HG02970 (cell line): ENCODE data around the gene LSG1.
"Not testable (repeated sequence)": the region's sequence is repeated elsewhere in the genome, so short reads cannot be mapped to it uniquely, and the experiment has no call there.

Experiments
- ATAC-seq: cut with Tn5 transposase; IDR thresholded peaks from one replicate; pipeline ENCODE4 v1.9.1; 2021; ENCODE audit warnings: mild to moderate bottlenecking, moderate library complexity, moderate number of reproducible peaks; ENCODE audit not compliant: unreplicated experiment, low FRiP score

The LSG1 gene

DNA sequence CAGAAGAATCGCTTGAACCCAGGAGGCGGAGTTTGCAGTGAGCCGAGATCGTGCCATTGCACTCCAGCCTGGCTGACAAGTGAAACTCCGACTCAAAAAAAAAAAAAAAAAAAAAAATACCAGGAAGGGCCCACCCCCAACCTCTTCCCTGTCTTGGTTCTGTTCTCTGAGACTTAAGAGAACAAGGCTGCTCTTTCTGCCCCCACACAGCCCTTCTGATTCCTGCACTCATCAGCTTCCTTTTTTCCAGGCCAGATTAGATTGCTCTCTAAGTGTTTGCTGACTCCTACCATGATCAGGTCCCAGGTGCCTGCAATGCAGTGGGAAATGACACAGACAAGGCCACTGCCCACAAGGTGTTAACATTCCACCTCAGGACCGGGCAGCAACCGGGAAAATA is 51.8 kb downstream of the LSG1 start:
- no peak for ATAC-seq

DNA sequence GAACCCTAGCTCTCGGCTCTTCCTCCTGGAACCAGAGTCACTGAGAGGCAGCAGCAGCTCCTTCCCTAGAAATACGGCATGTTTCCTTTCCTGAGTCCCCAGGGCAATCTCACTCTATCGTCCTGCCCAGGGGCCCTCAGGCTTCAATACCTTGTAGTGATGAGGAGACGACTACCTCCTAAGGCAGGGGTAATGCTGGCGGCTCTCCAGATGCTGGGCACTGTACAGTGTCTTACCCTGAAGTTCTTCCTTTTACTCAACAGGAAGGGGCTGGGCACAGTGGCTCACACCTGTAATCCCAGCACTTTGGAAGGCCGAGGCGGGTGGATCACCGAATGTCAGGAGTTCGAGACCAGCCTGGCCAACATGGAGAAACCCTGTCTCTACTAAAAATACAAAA is 52.2 kb downstream of the LSG1 start:
- no peak for ATAC-seq

DNA sequence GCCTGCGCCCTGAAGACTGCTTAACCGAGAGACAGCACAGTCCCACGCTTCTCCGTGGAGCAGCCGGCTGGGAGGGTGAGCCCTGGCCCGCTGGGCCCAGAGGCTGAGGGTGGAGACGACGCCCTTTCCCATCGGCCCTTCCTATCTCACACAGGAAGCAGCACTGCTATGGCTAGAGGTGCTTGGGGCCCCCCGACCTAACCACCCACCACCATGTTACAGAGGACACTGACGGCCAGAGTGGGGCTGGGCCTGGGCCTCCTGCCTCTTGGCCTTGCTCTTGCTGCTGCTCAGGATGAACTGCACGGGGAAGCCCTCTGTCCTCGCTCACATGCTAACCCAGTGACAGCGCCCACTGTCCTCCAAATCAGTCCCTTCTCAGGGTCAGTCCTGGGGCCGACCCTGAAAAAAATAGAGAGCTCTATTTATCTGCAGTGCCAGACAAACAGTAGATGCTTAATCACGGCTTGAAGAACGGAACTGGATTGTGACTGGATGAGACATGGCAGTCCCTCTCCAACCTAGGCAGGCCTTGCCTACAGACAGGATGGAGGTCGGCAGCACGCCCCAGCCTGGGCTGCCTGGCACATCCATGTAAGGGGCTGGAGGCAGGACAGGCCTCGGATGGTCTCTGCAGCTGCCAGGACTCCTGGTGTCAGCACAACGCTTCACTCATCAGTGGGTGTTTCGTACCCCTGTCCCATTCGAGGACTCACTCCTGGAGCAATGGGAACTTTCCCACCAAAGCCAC is 53.0 kb downstream of the LSG1 start:
- ATAC-seq = no peak

DNA sequence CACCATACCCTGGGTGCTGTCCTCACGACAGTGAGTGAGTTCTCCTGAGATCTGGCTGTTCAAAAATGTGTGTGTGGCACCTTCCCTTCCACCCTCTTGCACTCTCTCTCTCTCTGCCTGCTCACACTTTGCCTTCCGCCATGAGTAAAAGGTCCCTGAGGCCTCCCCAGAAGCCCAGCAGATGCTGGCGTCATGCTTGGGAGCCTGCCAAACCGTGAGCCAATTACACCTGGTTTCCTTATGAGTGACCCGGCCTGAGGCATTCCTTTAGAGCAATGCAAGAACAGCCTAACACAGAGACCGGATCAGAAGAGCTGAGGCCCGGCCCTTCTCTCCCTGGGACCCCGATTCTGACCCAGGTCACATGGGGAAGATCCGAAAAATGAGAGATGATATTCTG is 54.2 kb downstream of the LSG1 start:
- ATAC-seq = no peak

DNA sequence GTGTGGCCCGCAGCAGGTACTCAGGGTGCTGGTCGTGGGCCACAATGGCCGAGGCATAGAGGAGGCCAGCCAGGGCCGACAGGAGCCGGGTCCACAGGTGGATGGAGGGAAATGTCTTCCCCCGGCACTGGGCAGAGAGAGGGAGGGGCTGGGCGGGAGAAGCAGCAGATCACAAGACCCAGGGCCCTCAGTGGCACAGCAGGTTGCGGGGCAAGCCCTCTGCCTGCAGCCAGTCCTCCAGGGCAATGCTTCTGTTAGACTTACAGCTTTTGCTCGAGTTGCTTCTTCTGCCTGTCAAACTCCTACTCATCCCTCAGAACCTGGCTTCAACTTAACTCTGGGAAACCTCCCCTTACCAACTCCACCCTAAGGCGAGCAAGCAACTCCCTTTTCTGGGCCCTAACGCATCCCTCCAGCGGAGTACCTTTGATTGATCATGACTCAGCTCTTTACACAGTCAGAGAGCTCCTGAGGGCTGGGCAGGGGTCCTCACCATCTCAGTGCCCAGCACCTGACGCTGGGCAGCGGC is 54.8 kb downstream of the LSG1 start:
- ATAC-seq = no peak

DNA sequence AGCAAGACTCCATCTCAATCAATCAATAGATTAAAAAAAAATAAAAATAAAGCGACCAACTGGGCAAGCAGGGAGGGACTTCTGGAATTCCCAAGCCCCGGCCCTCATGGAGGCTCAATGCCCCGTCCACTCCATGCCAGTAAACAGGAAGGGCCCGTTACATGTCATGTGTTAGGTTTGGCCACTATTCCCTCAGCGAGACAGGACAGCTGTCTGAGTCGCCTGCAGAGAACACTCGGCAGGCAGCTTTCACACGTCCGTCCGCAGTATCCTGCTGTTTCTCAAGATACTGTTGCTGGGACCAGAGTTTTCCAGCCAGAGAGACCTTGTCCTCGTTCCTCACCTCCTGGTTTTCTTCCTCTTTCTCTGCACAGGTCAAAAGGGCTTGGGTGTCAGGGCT is 56.8 kb downstream of the LSG1 start:
- ATAC-seq = no peak

DNA sequence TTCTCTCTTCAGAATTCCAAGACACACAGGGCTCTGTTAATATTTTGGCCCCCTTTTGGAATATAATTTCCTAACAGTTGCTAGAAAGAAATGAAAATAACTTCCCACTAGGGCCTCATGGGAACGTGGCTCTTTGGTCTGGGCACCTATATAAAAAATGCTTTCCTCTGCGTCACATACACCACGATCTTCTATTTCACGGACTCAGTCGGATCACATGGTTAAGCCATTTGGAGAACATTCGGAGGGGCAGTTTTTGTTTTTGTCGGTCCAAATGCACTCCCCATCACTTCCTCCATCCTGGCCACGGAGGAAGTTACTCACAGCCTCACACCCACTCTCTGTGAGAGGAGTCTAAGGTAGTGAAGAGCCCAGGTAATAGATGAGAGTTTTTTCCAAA is 59.8 kb downstream of the LSG1 start:
- no peak for ATAC-seq

DNA sequence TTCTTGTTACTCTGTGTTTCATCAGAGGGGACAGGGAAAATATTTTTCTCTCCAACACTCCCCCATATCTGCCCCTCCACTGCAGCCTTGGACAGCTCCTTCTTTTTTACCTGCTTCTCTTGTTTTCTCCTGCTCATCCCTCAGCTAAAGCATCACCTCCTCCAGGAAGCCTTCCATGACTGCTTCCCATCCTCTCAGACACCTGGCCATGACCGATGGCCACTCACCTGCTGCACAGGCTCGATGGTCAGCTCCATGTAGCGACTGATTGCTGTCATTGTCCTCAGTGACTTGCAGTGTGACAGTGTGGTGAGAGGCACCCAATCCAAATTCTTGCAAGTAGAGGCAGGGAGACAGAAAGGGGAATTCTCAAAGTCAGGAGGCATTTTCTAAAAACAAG is 61.3 kb downstream of the LSG1 start:
- ATAC-seq = no peak

DNA sequence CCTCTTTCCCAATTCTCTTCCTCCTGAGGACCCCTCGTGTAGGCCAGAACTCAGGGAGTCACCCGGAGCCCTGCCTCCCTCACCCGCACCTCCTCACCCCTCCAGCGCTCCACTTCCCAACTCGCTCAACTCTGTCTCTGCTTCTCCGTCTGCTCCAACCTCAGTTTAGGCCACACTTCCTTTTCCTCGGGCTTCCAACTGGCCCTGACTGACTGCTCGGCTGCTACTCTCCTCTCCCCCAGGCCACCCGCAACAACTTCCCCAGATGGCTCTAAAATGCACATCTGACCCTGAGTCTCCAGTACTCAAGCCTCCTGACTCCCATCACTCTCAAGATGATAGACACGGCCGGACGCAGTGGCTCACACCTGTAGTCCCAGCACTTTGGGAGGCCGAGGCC is 62.4 kb downstream of the LSG1 start:
- no peak for ATAC-seq

DNA sequence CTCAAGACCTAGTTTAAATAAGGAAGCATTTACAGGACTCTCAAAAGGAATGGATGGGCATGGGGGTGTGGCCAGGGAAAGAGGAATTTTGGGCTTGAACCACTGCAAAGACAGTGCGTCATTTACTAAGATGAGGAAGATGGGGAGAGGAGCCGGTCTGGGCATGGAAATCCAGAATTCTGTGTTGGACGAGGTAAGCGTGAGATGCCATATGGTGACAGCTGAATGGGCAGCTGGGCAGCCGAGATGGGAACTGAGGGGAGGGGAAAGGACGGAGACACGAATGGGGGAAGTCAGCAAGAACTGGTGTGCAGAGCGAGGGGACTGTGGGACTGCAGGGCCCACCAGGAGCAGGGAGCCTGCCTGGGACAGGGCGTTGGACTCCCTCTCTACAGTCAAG is 63.0 kb downstream of the LSG1 start:
- no peak for ATAC-seq

DNA sequence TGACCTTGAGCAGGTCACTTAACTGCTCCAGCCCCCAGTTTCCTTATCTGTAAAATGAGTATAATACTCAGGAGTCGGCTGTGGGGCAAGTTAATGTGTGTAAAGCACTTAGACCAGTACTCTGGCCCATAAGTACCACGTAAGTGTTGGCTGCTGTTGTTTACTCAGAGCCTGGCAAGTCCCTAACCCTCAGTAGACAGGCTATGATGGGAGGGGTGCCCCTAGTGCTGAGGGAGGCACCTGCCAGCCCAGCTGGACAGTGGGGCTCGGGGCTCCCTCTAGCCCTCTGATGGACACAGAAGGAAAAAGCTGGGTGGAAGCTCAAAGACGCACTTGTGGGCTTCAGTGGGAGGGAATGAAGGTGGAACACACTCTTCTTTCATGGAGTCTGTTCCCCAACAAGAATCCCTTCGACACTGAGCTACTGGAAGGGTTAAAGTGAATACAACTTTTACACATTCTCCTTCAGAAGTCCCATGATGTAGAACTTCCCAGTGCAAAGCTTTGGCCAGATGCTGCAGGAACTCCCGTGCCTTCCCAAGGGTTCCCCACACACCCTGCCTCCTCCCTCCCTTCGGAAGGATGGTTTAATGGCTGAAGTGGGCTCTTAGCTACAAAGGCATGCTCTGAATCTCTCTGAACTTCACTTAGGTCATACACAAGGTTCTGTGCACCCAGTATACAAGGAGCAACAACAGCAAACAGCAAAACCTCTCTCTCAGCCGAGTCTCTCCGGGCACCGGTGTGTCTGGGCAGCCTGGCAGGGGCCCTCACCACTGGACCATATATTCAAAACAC is 64.2 kb downstream of the LSG1 start:
- no peak for ATAC-seq

DNA sequence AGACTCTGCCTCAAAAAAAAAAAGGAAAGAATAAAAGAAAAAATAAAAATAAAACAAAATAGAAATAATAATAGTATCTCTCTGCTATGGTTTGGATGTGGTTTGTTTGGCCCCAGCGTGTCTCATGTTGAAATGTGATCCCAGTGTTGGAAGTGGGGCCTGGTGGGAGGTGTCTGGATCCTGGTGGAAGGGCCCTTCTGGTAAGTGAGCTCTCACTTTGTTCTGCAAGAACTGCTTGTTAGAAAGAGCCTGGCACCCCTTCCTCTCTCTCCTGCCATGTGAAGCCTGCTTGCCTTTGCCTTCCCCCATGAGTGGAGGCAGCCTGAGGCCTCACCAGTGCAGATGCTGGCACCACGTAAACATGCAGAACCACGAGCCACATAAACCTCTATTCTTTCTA is 65.0 kb downstream of the LSG1 start:
- ATAC-seq = no peak

DNA sequence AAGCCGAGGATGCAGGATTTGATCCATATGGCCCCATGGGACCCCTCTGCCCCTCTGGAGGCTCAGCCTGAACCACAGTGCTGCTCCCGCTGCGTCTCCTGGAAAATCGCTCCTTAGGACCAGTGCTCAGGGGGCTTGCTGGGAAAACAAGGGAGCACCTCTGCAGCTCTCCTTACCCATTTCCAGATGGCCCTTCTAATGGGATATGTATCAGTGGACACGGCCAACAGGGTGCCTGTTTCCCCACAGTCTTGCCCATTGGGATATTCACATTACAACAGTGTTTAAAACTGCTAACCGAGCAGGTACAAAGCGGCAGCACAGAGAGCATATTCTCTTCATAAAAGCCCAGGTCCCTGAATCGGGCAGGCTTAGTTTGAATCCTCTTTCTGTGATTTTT is 65.8 kb downstream of the LSG1 start:
- no peak for ATAC-seq

DNA sequence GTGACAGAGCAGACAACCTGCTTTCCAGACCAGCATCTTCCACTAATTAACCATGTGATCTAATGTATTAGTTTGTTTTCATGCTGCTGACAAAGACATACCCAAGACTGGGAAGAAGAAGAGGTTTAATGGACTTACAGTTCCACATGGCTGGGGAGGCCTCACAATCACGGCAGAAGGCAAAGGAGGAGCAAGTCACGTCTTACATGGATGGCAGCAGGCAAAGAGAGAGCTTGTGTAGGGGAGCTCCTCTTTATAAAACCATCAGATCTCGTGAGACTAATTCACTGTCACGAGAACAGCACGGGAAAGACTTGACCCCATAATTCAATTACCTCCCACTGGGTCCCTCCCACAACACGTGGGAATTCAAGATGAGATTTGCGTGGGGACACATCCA is 66.7 kb downstream of the LSG1 start:
- ATAC-seq = not testable (repeated sequence)

DNA sequence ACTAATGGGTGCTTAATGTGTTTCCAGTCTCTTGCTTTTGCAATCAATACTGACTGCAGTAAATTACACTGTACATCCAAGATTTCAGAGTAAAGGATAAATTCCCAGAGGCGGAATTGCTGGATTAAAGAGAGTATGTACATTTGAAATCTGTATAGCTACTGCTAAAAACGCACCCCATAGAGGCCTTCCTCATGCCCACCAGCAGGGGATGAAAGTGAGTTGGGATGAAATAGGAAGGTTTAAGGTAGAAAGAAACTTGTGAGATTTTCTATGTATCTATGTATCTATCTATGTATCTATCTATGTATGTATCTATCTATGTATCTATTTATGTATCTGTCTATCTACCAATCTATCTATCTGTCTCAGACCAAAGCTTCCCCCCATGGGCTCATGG is 67.2 kb downstream of the LSG1 start:
- no peak for ATAC-seq

DNA sequence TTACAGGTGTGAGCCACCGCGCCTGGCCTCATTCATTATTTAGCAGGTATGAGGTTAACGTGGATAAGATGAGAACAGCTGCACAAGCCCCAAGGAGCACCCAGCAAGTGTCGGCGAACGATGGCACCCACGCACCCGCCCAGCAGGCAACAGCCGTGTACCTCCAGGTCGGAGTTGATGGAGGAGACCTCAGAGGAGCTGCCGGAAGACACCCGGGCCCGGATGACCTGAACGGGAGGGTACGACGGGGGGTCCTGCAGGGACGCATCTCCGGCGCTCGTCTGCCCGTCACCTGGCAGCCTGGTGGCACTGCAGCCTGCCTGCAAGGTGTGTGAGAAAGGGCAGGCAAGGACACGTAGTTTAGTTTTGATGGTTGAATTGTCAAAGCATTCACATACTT is 67.9 kb downstream of the LSG1 start:
- ATAC-seq = no peak

DNA sequence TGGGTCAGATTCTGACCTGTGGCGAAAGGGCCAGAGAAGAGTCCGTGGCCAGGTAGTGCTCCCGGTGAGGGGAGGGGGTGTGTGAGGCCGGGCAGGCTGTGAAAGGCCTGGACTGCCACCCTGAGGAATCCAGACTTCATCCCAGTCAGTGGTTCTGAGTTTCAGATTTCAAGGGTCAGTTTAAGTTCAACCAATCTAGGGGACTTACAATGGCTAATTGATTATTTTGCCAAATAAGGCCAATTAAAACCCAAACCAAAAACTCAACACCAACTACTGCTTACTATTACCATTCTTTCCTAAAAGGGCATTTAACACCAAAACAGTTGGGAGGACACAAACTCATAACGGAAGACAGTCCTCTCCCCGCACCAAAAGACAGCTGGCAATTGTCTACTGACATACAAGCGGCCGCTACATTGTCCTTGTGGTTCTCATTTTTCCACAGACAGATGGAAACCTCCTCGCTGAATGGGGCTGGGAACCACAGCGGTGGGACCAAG is 69.3 kb downstream of the LSG1 start:
- no peak for ATAC-seq

DNA sequence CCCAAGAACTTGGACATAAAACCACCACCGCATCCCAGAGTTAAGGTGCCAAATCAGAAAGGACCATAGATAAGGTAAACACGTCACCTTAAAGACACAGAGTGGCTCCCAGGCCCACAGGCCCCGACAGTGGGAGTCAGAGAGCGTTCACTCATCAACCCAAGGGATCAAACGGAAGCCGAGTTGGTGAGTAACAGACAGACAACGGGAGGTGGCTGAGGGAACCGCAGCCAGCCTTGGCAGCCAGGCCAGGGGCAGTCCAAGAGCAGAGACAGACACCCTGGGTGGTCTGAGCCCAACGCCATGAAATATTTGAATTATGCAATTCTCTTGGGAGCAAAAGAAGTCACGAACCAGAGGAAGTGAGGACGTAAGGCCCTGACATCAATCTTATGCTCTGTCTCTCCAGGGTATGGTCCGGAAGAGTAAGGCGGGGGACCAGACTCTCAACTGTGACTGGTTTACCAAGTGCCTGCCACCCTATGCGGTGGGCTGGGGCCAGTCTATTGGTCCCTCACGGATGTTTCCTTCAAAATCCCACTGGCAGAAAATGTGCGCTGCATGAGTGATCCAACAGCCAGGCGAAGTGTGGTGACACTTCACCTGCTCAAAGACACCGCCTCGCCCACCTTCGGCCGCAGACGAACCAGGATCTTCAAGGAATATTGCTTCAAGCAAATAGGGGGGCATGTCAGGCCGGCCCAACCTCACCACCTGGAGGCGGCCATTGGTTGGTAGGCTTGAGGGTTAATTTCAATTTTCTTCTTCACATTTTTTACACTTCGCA is 73.0 kb downstream of the LSG1 start:
- ATAC-seq = no peak

DNA sequence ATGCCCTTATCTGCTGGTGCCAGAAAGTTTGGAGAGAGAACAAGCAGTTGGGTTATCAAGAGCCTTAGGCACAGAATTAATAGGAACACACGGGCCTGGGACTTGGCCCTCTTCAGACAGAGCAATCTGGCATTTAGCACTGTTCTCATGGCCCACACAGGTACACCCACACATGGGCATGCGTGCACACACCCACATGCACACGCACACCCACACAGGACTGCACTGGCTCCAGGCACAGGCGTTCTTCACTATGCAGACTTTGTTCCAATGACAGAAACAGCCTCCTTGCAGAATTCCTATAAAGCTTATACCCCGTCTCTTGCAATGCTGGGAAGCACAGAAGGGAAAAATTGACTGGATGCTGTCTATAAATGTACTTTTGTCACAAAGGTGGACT is 75.1 kb downstream of the LSG1 start:
- no peak for ATAC-seq

DNA sequence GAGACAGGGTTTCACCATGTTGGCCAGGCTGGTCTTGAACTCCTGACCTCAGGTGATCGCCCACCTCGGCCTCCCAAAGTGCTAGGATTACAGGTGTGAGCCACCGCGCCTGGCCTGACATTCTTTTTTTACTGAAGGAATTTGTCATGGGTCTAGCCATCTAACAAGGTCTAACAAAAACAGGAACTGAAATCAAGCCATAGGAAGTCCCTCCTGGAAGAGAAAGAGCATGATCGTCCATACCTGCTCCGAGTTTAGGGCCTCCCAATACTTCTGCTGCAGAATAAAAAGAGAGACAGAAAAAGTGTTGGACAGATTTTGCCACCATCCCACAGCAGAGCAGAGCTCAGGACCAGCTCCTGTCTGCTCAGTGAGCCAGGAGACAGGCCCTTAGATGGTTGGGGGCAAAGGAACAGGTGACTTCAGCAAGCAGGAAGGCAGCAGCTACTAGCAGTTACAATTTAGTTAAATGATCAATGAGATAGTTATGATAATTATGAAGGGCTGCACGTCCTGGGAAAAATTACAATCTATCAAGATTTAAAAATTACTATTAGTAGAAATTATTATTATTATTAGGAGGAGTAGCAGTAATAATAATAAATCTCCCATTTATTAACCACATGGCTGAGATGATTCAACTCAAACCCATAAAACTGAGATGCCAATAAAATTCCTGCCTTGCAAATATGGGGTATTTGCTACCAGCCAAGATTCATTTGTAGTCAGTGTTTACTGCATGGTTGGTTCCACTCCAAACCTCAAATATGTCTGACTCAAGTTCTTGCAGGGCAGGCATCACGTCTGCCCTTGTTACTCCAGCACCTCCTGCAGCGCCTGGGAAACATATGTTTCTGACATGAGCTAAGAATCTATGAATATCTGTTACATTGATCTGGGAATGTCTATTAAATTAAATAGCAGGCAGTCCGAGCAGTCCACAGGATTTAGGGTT is 78.9 kb downstream of the LSG1 start:
- ATAC-seq = no peak
